K562 (cell line): Measurements from ENCODE around the gene TIGD4. TPM values are rescaled to one million over a fixed set of nuclear protein-coding genes. Genes with fewer than 3 reads are reported as not detected.

Experiments
- CHD1 ChIP-seq: fragments of 200-600 bp; sonication (generic); IDR thresholded peaks from one replicate; pipeline ENCODE4 v1.6.1; 2012; ENCODE audit warnings: mild to moderate bottlenecking, moderate library complexity, low read length, inconsistent platforms
- CHD7 ChIP-seq: fragments of 200-600 bp; sonication (generic); IDR thresholded peaks from one replicate; pipeline ENCODE4 v1.6.1; 2012; ENCODE audit warnings: mild to moderate bottlenecking, low read depth, low read length, inconsistent platforms
- FOXK1 ChIP-seq: sonication (generic); formaldehyde crosslinking; IDR thresholded peaks from 2 replicates; pipeline ENCODE4 v1.8.0; 2022; ENCODE audit warnings: missing genetic modification reagents, mild to moderate bottlenecking, borderline replicate concordance
- KLF10 ChIP-seq: fragments of 250-450 bp; sonication (Bioruptor Pico); IDR thresholded peaks from 2 replicates; pipeline ENCODE4 v1.6.1; 2021; ENCODE audit warnings: matching md5 sums
- STAG1 ChIP-seq: sonication (generic); formaldehyde crosslinking; IDR thresholded peaks from 2 replicates; pipeline ENCODE4 v1.5.0; 2020; ENCODE audit warnings: missing genetic modification reagents, borderline replicate concordance
- ZBTB11 ChIP-seq, 3 experiments: fragments of 200-800 bp in 1 of 3; fragments of 250-450 bp in 1 of 3; fragments of 450-650 bp in 1 of 3; sonication (Bioruptor Pico) in 1 of 3; sonication (Bioruptor generic) in 1 of 3; formaldehyde crosslinking in 1 of 3; IDR thresholded peaks; 2 replicates each; pipeline versions ENCODE4 v1.6.1 to v1.8.0; 2016 to 2022; ENCODE audit warnings: mild to moderate bottlenecking in 2 of 3, missing genetic modification characterization in 2 of 3, missing compliant biosample characterization in 1 of 3, moderate library complexity in 1 of 3
- ZBTB12 ChIP-seq: fragments of 250-450 bp; sonication (Bioruptor Pico); IDR thresholded peaks from 2 replicates; pipeline ENCODE4 v1.4.0; 2020
- ZKSCAN3 ChIP-seq: fragments of 250-450 bp; sonication (Bioruptor Pico); IDR thresholded peaks from 2 replicates; pipeline ENCODE4 v1.4.0; 2020
- ZNF232 ChIP-seq: sonication (generic); formaldehyde crosslinking; IDR thresholded peaks from 2 replicates; pipeline ENCODE4 v1.8.0; 2022; ENCODE audit warnings: mild to moderate bottlenecking, missing genetic modification reagents
- ZNF354B ChIP-seq: fragments of 250-450 bp; sonication (Bioruptor Pico); IDR thresholded peaks from 2 replicates; pipeline ENCODE4 v1.4.0; 2020
- polyA plus RNA-seq, 8 experiments: library from polyadenylated mRNA; depleted of rRNA in 4 of 8; stranded (reverse) in 5 of 8; unstranded in 3 of 8; fragments of >200 nt; fragmentation: Nextera tagmentation in 2 of 8; fragmentation: Illumina TruSeq in 1 of 8; extraction: Ambion mirVana in 2 of 8; extraction: Trizol in 1 of 8; gene quantifications; 2 replicates each; pipeline versions ENCODE4 v1.2.1 to v1.2.3, GENCODE V29; 2011 to 2014; ENCODE audit warnings: inconsistent platforms in 1 of 8, missing spikeins in 1 of 8
- total RNA-seq, 7 experiments: library from RNA; depleted of rRNA in 6 of 7; stranded (reverse); fragments of >200 nt in 6 of 7; fragmentation: Illumina TruSeq in 2 of 7; extraction: Trizol in 2 of 7; gene quantifications; 2 replicates each; pipeline versions ENCODE4 v1.2.1 to v1.2.3, GENCODE V29; 2011 to 2021; ENCODE audit warnings: low replicate concordance in 1 of 7

TIGD4 gene
- total and polyA plus RNA-seq, 9 of the 15 experiments (the other 6 are each of a cell fraction or from before 2014, with no cell fraction given) = 0.07 to 0.28 (median 0.18) TPM

- no peak for TF ChIP-seq STAG1 (CRISPR knock-in tag)
- no peak for TF ChIP-seq ZKSCAN3 (CRISPR knock-in tag)
- TF ChIP-seq KLF10 = no peak
- 0 out of 2 replicates have a peak, but pooled peaks have one; percentile 17 for TF ChIP-seq FOXK1 (CRISPR knock-in tag)
- TF ChIP-seq ZNF232 = 0 out of 2 replicates have a peak, but pooled peaks have one; percentile 16
- TF ChIP-seq ZBTB11 (CRISPR knock-in tag; IDR thresholded peaks at IDR 0.05) = peak in 2 of 3 experiments; percentile 32 to 86; a peak in 2 of 6 replicates
- peak; percentile 71 for TF ChIP-seq ZBTB12 (CRISPR knock-in tag)
- no peak for TF ChIP-seq ZNF354B (CRISPR knock-in tag)
- no peak for TF ChIP-seq CHD7
- TF ChIP-seq CHD1 = no peak
Observed at GRCh38 chr4:152779513-152780266, at the start of gene TIGD4, which contains the start of gene ARFIP1 (continued).
